ENCODE results near the gene MYB. TPM values are rescaled to one million over a fixed set of nuclear protein-coding genes. Genes with fewer than 3 reads are reported as not detected.

Gene MYB
- total and polyA plus RNA-seq, 4 donors: 2.0 to 3.9 (median 2.4) TPM

GRCh38 chr6:135251498-135252441, 70.7 kb downstream of the MYB start:
- H3K4me1 ChIP-seq (ENCODE audit: control insufficient read depth, insufficient read depth, low read length): peaks cover 3% of the 10 kb centered on the region
- 63% methylated on average over 7 of the region's 13 CpGs for WGBS (ENCODE audit: insufficient coverage)
- no peak for DNase-seq (ENCODE audit: low read depth in 4 of 6, low spot score in 6 of 6)
- H3K27ac ChIP-seq (ENCODE audit: low read depth, low read length): no peak overlapping the region
- no peak overlapping the region for H3K4me3 ChIP-seq (ENCODE audit: low read depth, low read length)
- no peaks in the 10 kb centered on the region for H3K36me3 ChIP-seq (ENCODE audit: control insufficient read depth, insufficient read depth, low read length)
- H3K27me3 ChIP-seq (ENCODE audit: control insufficient read depth, insufficient read depth, low read length): no peaks in the 10 kb centered on the region
- no peaks in the 10 kb centered on the region for H3K9me3 ChIP-seq (ENCODE audit: control insufficient read depth, insufficient read depth, low read length)

GRCh38 chr6:135254471-135254870, 73.4 kb downstream of the MYB start:
- no peak for DNase-seq (ENCODE audit: low read depth in 4 of 6, low spot score in 6 of 6)
- no peaks in the 10 kb centered on the region for H3K9me3 ChIP-seq (ENCODE audit: control insufficient read depth, insufficient read depth, low read length)
- H3K36me3 ChIP-seq (ENCODE audit: control insufficient read depth, insufficient read depth, low read length): no peaks in the 10 kb centered on the region
- H3K4me3 ChIP-seq (ENCODE audit: low read depth, low read length): no peak overlapping the region
- H3K4me1 ChIP-seq (ENCODE audit: control insufficient read depth, insufficient read depth, low read length): peaks cover 3% of the 10 kb centered on the region
- no peak overlapping the region for H3K27ac ChIP-seq (ENCODE audit: low read depth, low read length)
- no CpG with 5 or more reads among the region's 1 CpG for WGBS (ENCODE audit: insufficient coverage)
- H3K27me3 ChIP-seq (ENCODE audit: control insufficient read depth, insufficient read depth, low read length): no peaks in the 10 kb centered on the region

GRCh38 chr6:135256866-135257265, 75.8 kb downstream of the MYB start:
- Histone ChIP-seq H3K27me3 (ENCODE audit: control insufficient read depth, insufficient read depth, low read length) (no peaks in the 10 kb centered on the region), H3K9me3 (ENCODE audit: control insufficient read depth, insufficient read depth, low read length) (no peaks in the 10 kb centered on the region), H3K4me3 (ENCODE audit: low read depth, low read length) (no peak overlapping the region), H3K36me3 (ENCODE audit: control insufficient read depth, insufficient read depth, low read length) (no peaks in the 10 kb centered on the region), H3K27ac (ENCODE audit: low read depth, low read length) (no peak overlapping the region), H3K4me1 (ENCODE audit: control insufficient read depth, insufficient read depth, low read length) (no peaks in the 10 kb centered on the region)
- no peak for DNase-seq (ENCODE audit: low read depth in 4 of 6, low spot score in 6 of 6)
- WGBS (ENCODE audit: insufficient coverage): no CpG with 5 or more reads among the region's 4 CpGs

- Histone ChIP-seq H3K36me3 (ENCODE audit: control insufficient read depth, insufficient read depth, low read length) (no peaks in the 10 kb centered on the region), H3K27me3 (ENCODE audit: control insufficient read depth, insufficient read depth, low read length) (no peaks in the 10 kb centered on the region), H3K27ac (ENCODE audit: low read depth, low read length) (no peak overlapping the region), H3K4me3 (ENCODE audit: low read depth, low read length) (no peak overlapping the region), H3K9me3 (ENCODE audit: control insufficient read depth, insufficient read depth, low read length) (no peaks in the 10 kb centered on the region), H3K4me1 (ENCODE audit: control insufficient read depth, insufficient read depth, low read length) (no peaks in the 10 kb centered on the region)
- DNase-seq (ENCODE audit: low read depth in 4 of 6, low spot score in 6 of 6): no peak
- 80% methylated on average over 1 of the region's 2 CpGs for WGBS (ENCODE audit: insufficient coverage)
These were observed 76.7 kb downstream of the MYB start for GRCh38 chr6:135257631-135258405.

- Histone ChIP-seq H3K4me1 (ENCODE audit: control insufficient read depth, insufficient read depth, low read length) (no peaks in the 10 kb centered on the region), H3K27me3 (ENCODE audit: control insufficient read depth, insufficient read depth, low read length) (no peaks in the 10 kb centered on the region), H3K9me3 (ENCODE audit: control insufficient read depth, insufficient read depth, low read length) (no peaks in the 10 kb centered on the region), H3K4me3 (ENCODE audit: low read depth, low read length) (no peak overlapping the region), H3K36me3 (ENCODE audit: control insufficient read depth, insufficient read depth, low read length) (no peaks in the 10 kb centered on the region), H3K27ac (ENCODE audit: low read depth, low read length) (no peak overlapping the region)
- 95% methylated on average over 4 of the region's 6 CpGs for WGBS (ENCODE audit: insufficient coverage)
- DNase-seq (ENCODE audit: low read depth in 4 of 6, low spot score in 6 of 6): no peak
These were observed 77.9 kb downstream of the MYB start for GRCh38 chr6:135258970-135259369.

- Histone ChIP-seq H3K36me3 (ENCODE audit: control insufficient read depth, insufficient read depth, low read length) (no peaks in the 10 kb centered on the region), H3K9me3 (ENCODE audit: control insufficient read depth, insufficient read depth, low read length) (no peaks in the 10 kb centered on the region), H3K27me3 (ENCODE audit: control insufficient read depth, insufficient read depth, low read length) (no peaks in the 10 kb centered on the region), H3K4me3 (ENCODE audit: low read depth, low read length) (no peak overlapping the region), H3K4me1 (ENCODE audit: control insufficient read depth, insufficient read depth, low read length) (no peaks in the 10 kb centered on the region), H3K27ac (ENCODE audit: low read depth, low read length) (no peak overlapping the region)
- DNase-seq (ENCODE audit: low read depth in 4 of 6, low spot score in 6 of 6): no peak
- WGBS (ENCODE audit: insufficient coverage): 100% methylated on average over 2 of the region's 4 CpGs
These were observed 79.5 kb downstream of the MYB start for GRCh38 chr6:135260612-135261011.

GRCh38 chr6:135261872-135262725, 81.0 kb downstream of the MYB start:
- H3K27me3 ChIP-seq (ENCODE audit: control insufficient read depth, insufficient read depth, low read length): no peaks in the 10 kb centered on the region
- no peak overlapping the region for H3K27ac ChIP-seq (ENCODE audit: low read depth, low read length)
- 75% methylated on average over 7 of the region's 15 CpGs for WGBS (ENCODE audit: insufficient coverage)
- H3K9me3 ChIP-seq (ENCODE audit: control insufficient read depth, insufficient read depth, low read length): no peaks in the 10 kb centered on the region
- H3K36me3 ChIP-seq (ENCODE audit: control insufficient read depth, insufficient read depth, low read length): no peaks in the 10 kb centered on the region
- no peaks in the 10 kb centered on the region for H3K4me1 ChIP-seq (ENCODE audit: control insufficient read depth, insufficient read depth, low read length)
- no peak overlapping the region for H3K4me3 ChIP-seq (ENCODE audit: low read depth, low read length)
- DNase-seq (ENCODE audit: low read depth in 4 of 6, low spot score in 6 of 6): no peak

GRCh38 chr6:135265278-135265677, 84.2 kb downstream of the MYB start:
- H3K9me3 ChIP-seq (ENCODE audit: control insufficient read depth, insufficient read depth, low read length): no peaks in the 10 kb centered on the region

GRCh38 chr6:135266675-135267074, 85.6 kb downstream of the MYB start:
- H3K27me3 ChIP-seq (ENCODE audit: control insufficient read depth, insufficient read depth, low read length): no peaks in the 10 kb centered on the region
- no peak overlapping the region for H3K4me3 ChIP-seq (ENCODE audit: low read depth, low read length)
- DNase-seq (ENCODE audit: low read depth in 4 of 6, low spot score in 6 of 6): no peak
- no peaks in the 10 kb centered on the region for H3K4me1 ChIP-seq (ENCODE audit: control insufficient read depth, insufficient read depth, low read length)
- no peak overlapping the region for H3K27ac ChIP-seq (ENCODE audit: low read depth, low read length)
- WGBS (ENCODE audit: insufficient coverage): 85% methylated on average over 5 of the region's 8 CpGs
- no peaks in the 10 kb centered on the region for H3K36me3 ChIP-seq (ENCODE audit: control insufficient read depth, insufficient read depth, low read length)
- no peaks in the 10 kb centered on the region for H3K9me3 ChIP-seq (ENCODE audit: control insufficient read depth, insufficient read depth, low read length)

More at GRCh38 chr6:135265278-135265677, 84.2 kb downstream of the MYB start:
- Histone ChIP-seq H3K27me3 (ENCODE audit: control insufficient read depth, insufficient read depth, low read length) (no peaks in the 10 kb centered on the region), H3K27ac (ENCODE audit: low read depth, low read length) (no peak overlapping the region), H3K4me3 (ENCODE audit: low read depth, low read length) (no peak overlapping the region), H3K36me3 (ENCODE audit: control insufficient read depth, insufficient read depth, low read length) (no peaks in the 10 kb centered on the region), H3K4me1 (ENCODE audit: control insufficient read depth, insufficient read depth, low read length) (no peaks in the 10 kb centered on the region)
- no peak for DNase-seq (ENCODE audit: low read depth in 4 of 6, low spot score in 6 of 6)
- WGBS (ENCODE audit: insufficient coverage): 83% methylated on average over 1 of the region's 3 CpGs

All from spinal cord (tissue), 10 donors.